Pulmonary artery endothelial cell (primary cell): ENCODE results near the gene DNHD1. TPM values are rescaled to one million over a fixed set of nuclear protein-coding genes. Genes with fewer than 3 reads are reported as not detected.

ENCODE experiments used
- DNase-seq: peaks from one replicate; pipeline ENCODE4 v3.0.0-alpha.2; 2011; ENCODE audit warnings: low read depth, low spot score
- total RNA-seq: library from RNA; depleted of rRNA; stranded (reverse); fragments of >200 nt; gene quantifications from 2 replicates; pipeline ENCODE4 v1.2.3, GENCODE V29; 2014

The DNHD1 gene
- total RNA-seq, 1 donor from 2014 or later: 2.0 TPM

GRCh38 chr11:6611092-6611962, 114.2 kb downstream of the DNHD1 start:
- no peak for DNase-seq

- no peak for DNase-seq
Measured at GRCh38 chr11:6611963-6612212, 114.8 kb downstream of the DNHD1 start.

- peak; percentile 85 for DNase-seq
Measured at GRCh38 chr11:6612213-6613041, 115.3 kb downstream of the DNHD1 start, which contains the start of gene TAF10. TAF10 (minus strand) TSS chr11:6612216; CDS start chr11:6612189, 27 bp downstream.

GRCh38 chr11:6613496-6613895, 116.4 kb downstream of the DNHD1 start:
- DNase-seq: no peak

- no peak for DNase-seq
Measured at GRCh38 chr11:6614446-6614845, 117.4 kb downstream of the DNHD1 start.

- no peak for DNase-seq
Measured at GRCh38 chr11:6615046-6615445, 118.0 kb downstream of the DNHD1 start.

- DNase-seq: no peak
Measured at GRCh38 chr11:6615882-6616585, 119.0 kb downstream of the DNHD1 start.

GRCh38 chr11:6616596-6617250, 119.6 kb downstream of the DNHD1 start:
- no peak for DNase-seq

GRCh38 chr11:6617315-6617781, 120.3 kb downstream of the DNHD1 start:
- DNase-seq: no peak

GRCh38 chr11:6618117-6619003, 121.3 kb downstream of the DNHD1 start:
- peak; percentile 66 for DNase-seq

GRCh38 chr11:6619004-6619745, 122.1 kb downstream of the DNHD1 start, which contains the start of gene TPP1:
TPP1 (minus strand) TSS chr11:6619422; CDS start chr11:6619400, 22 bp downstream.
- peak; percentile 78 for DNase-seq

GRCh38 chr11:6620636-6621035, 123.6 kb downstream of the DNHD1 start:
- DNase-seq: no peak

Other genes with a start within 250 kb of the DNHD1 start
- not detected in 2 replicates for gene CCKBR, start 237.4 kb upstream of the DNHD1 start, total RNA-seq
- gene CAVIN3, start 176.8 kb upstream of the DNHD1 start, total RNA-seq: 62.8 and 94.6 TPM in 2 replicates
- 16.9 and 23.4 TPM in 2 replicates for gene SMPD1, start 106.8 kb upstream of the DNHD1 start, total RNA-seq
- gene APBB1, start 78.2 kb upstream of the DNHD1 start, total RNA-seq: 59.2 and 63.5 TPM in 2 replicates
- gene HPX, start 56.3 kb upstream of the DNHD1 start, total RNA-seq: 0.13 and 0.32 TPM in 2 replicates
- gene TRIM3, start 23.3 kb upstream of the DNHD1 start, total RNA-seq: 25.6 and 30.3 TPM in 2 replicates
- gene ARFIP2, start 15.9 kb upstream of the DNHD1 start, total RNA-seq: 53.2 and 64.8 TPM in 2 replicates
- 23.4 and 27.9 TPM in 2 replicates for gene TIMM10B, start 15.8 kb upstream of the DNHD1 start, total RNA-seq
- 13.2 and 23.7 TPM in 2 replicates for gene RRP8, start 106.3 kb downstream of the DNHD1 start, total RNA-seq
- 138 and 213 TPM in 2 replicates for gene ILK, start 106.5 kb downstream of the DNHD1 start, total RNA-seq
- 36.2 and 45.7 TPM in 2 replicates for gene TAF10, start 114.9 kb downstream of the DNHD1 start, total RNA-seq
- 85.3 and 160 TPM in 2 replicates for gene TPP1, start 122.1 kb downstream of the DNHD1 start, total RNA-seq
- gene DCHS1, start 158.5 kb downstream of the DNHD1 start, total RNA-seq: 41.7 and 47.4 TPM in 2 replicates
- gene MRPL17, start 186.1 kb downstream of the DNHD1 start, total RNA-seq: 75.5 and 91.9 TPM in 2 replicates